GM10248 (cell line): ENCODE data around the gene HPD.

Experiments
- CTCF ChIA-PET: fragments of 300-600 bp; sonication (Branson Sonifier 250); formaldehyde crosslinking; extraction: SDS; loops from one replicate; lab custom pipeline; 2021; ENCODE audit warnings: antibody characterized with exemption; lab: Yijun Ruan, JAX
- POLR2A ChIA-PET: fragments of 350-650 bp; sonication (Branson Sonifier 250); formaldehyde crosslinking; extraction: SDS; loops from one replicate; lab custom pipeline; 2020; ENCODE audit warnings: antibody characterized with exemption; lab: Yijun Ruan, JAX
- DNase-seq: peaks from one replicate; pipeline ENCODE4 v3.0.0; 2012; ENCODE audit errors: extremely low spot score
- CTCF ChIP-seq: IDR thresholded peaks from 2 replicates; pipeline ENCODE4 v1.5.1; 2012; ENCODE audit warnings: mild to moderate bottlenecking, low read depth; ENCODE audit errors: extremely low read depth, missing control alignments, control extremely low read depth

Gene HPD

GRCh38 chr12:121804417-121805111, 54.1 kb downstream of the HPD start:
- POLR2A ChIA-PET = interaction anchor here (0.9 to 1.5 kb wide), 3 partner anchors 33 to 92 kb away, joined by 3 to 4 read pairs (median 3); partner anchors contain the start of genes PSMD9 and TMEM120B
- DNase-seq = peak; percentile 42
- TF ChIP-seq CTCF = no peak
- CTCF ChIA-PET = interaction anchor here (1.0 to 12.8 kb wide), 3 partner anchors 7 to 28 kb away, joined by 4 to 565 read pairs (median 55); partner anchors contain the start of gene RHOF

- ChIA-PET CTCF (interaction anchor here (1.0 to 12.8 kb wide), 3 partner anchors 8 to 27 kb away, joined by 4 to 565 read pairs (median 55); partner anchors contain the start of gene RHOF), POLR2A (interaction anchor here (0.9 to 2.5 kb wide), 4 partner anchors 8 to 91 kb away, joined by 3 to 14 read pairs (median 4); partner anchors contain the start of genes PSMD9 and TMEM120B)
- peak; percentile 45 for DNase-seq
- no peak for TF ChIP-seq CTCF
Observed at GRCh38 chr12:121803861-121804416, 54.7 kb downstream of the HPD start, which contains the start of gene SETD1B. Gene SETD1B (plus strand): TSS chr12:121804009. CDS start chr12:121804738, 729 bp downstream.

GRCh38 chr12:121802843-121803698, 55.6 kb downstream of the HPD start:
- DNase-seq = peak; percentile 91
- no peak for TF ChIP-seq CTCF
- ChIA-PET CTCF (interaction anchor here (4.4 to 14.7 kb wide), 3 partner anchors 8 to 26 kb away, joined by 55 to 565 read pairs (median 533); partner anchors contain the start of gene RHOF), POLR2A (interaction anchor here (1.0 to 2.5 kb wide), 2 partner anchors 9 kb away, joined by 4 to 14 read pairs; no protein-coding TSS in a partner anchor)

GRCh38 chr12:121802485-121802842, 56.2 kb downstream of the HPD start:
- CTCF ChIA-PET = interaction anchor here (4.4 to 14.7 kb wide), 3 partner anchors 8 to 25 kb away, joined by 55 to 565 read pairs (median 533); partner anchors contain the start of gene RHOF
- DNase-seq = no peak
- POLR2A ChIA-PET = interaction anchor here (0.7 to 2.5 kb wide), 3 partner anchors 8 to 9 kb away, joined by 3 to 14 read pairs (median 4); no protein-coding TSS in a partner anchor
- no peak for TF ChIP-seq CTCF

- CTCF ChIA-PET = interaction anchor here (1.1 to 14.7 kb wide), 5 partner anchors 7 to 85 kb away, joined by 3 to 565 read pairs (median 55); partner anchors contain the start of gene RHOF
- DNase-seq = no peak
- no peak for TF ChIP-seq CTCF
Observed at GRCh38 chr12:121801595-121802484, 56.8 kb downstream of the HPD start.

More at GRCh38 chr12:121801595-121802484, 56.8 kb downstream of the HPD start:
- POLR2A ChIA-PET = interaction anchor here (0.7 to 2.5 kb wide), 3 partner anchors 9 to 115 kb away, joined by 3 to 14 read pairs (median 4); no protein-coding TSS in a partner anchor
